HG03060 (cell line): ENCODE results near the gene SH3RF3.
"Not testable (repeated sequence)": the region's sequence is repeated elsewhere in the genome, so short reads cannot be mapped to it uniquely, and the experiment has no call there.

Experiments used
- ATAC-seq: cut with Tn5 transposase; IDR thresholded peaks from one replicate; pipeline ENCODE4 v1.9.1; 2021; ENCODE audit warnings: low read depth, moderate number of reproducible peaks; ENCODE audit not compliant: unreplicated experiment

The SH3RF3 gene

DNA sequence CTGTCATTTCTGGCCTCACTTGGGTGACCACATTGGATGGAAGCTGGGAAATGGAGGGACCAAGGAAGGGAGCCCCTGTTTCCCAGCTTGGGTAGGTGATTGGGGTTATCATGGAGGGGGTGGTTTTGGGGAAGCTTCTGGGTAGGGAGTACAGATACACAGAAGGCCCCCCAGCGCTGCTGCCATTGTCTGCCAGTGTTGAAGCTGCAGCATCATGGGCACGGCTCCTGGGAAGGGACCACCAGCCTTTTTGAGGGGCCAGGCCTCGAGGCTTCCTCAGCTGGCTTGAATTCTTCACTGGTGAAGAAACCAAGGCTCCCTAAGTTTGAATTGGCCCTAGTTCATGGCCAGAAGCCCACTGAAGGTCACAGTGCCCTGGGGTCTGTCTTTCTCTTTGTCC, 25.2 kb downstream of the SH3RF3 start:
- ATAC-seq, result no peak

DNA sequence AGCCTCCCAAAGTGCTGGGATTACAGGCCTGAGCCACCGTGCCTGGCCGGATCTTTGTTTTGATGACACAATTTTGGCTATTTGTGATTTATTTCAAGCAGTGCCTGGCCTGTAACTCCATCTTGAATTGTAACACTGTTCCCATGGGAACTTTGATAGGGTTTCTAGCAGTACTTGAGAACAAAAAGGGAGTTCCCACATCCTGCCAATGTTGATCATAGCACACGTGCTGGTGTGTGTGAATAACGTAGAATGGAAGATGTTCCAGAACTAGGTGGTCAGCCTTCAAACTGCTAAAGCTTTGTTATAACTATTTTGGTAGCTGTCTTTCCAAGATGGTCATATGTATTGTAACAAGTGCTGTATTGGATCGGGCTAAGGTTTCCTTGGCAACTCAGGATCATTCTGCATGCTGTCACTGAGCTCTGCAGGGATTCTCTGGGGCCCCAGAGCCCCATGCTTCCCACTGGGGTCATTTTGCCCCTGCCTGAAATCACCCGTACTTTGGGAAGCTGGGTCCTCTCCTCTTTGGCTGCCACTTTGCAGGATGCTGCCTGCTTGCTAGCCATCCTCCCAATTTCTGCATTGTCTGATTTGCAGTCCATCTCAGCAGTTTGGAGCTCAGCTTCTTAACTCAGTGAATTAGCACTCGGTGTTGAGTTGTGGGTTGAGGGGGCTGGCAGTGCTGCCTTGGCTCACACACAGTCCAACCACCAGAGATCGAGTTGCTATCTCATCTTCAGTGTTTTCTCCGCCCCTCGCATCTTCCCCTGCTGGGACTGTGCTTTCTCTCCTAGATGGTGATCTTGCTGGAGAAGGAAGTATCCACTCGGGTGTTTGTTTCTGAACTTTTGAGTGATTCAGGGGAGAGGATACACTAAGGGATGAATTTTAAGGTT, 26.8 kb downstream of the SH3RF3 start:
- ATAC-seq, result no peak

DNA sequence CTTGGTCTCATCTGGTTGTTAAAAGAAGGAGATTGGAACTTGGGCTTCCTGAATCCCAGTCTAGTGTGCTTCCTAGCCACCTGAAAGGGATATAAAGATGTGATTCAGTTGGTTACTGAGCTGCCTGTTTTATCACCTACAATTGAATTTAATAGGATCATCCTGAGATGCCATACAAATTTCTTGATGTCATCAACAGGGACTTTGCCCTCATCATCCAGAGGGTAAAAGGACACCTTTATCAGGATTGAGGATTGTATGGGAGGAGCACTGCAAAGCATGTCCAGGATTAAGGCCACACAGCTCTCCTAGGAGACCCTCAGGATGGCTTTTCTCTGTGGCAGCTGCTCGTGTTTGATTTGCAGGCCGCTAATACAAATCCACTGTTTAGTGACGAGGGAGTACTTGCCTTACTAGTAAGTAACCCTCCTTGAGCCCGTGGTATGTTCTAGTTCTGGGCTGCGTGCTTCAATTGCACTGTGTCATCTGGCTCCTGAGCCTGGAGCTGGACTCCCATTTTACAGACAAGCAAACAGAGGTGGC, 28.6 kb downstream of the SH3RF3 start:
- no peak for ATAC-seq

DNA sequence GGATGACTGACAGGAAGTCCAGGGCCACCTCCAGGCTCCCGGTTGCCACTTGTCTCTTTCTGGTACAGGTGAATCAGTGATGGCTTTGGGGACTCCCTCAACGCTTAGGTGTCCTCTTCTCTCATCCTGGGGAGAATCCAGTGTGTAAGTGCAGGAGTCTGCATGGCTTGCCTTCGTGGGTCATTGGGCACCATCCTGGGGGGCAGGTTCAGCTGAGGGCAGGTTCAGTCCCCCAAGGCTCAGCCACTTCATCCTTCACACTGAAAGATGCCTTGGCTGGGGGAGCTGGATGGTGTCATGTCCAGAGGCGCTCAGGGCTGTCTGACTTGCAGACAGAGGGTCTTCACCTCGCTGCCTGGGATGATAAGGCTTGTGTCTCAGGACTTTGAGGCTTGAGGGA, 29.2 kb downstream of the SH3RF3 start:
- no peak for ATAC-seq

DNA sequence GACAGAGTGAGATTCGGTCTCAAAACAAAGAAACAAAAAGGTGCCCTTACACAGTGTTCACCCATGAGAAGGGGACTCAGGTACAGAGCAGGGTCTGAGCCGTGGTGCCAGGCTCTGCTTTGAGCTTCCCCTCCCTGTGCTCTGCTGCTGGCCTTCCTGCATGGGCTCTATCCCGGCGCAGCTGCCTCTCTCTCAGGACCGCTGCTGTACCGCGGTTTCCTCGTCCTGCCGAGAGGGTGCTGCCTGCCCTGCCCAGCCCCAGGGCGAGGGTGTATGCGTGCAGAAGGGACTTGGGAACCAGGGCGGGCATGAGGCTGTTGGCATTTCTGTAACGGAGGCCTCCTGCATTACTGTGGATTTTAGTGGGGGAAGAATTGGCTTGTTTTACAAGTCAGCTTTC, 30.1 kb downstream of the SH3RF3 start:
- no peak for ATAC-seq

DNA sequence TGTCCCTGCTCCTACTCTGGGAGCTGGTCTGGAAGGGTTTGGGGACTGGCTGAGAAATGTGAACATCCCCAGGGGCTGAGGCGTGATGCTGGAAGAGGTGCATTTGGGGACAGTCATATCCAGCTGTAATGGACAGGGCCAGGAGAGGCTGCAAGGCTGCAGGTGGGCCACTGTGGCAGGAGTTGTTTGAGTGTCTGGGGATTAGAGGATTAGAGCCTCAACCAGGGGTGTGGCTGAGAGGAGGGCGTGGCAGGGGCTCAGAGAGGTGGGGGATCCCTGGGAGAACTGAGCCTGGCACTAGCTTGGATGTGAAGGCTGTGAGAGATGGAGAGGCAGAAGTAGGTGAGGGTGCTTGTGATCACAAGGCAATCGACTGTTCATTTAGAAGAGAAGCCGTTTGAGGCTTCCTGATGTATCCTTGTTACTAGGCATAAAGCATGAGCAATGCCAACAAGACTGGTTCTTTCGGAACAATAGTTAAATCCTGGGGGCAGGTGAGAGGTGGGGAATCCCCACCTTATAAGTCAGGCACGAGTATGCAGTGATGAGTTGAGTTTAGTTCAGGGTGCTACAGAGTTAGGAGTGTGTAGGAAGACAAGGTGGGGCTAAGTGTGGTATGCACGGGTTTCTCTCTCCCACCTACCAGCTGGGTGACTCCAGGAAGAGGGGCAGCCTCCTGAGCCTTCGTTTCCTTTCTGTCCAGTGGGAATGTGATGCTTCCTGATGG, 31.9 kb downstream of the SH3RF3 start:
- no peak for ATAC-seq

DNA sequence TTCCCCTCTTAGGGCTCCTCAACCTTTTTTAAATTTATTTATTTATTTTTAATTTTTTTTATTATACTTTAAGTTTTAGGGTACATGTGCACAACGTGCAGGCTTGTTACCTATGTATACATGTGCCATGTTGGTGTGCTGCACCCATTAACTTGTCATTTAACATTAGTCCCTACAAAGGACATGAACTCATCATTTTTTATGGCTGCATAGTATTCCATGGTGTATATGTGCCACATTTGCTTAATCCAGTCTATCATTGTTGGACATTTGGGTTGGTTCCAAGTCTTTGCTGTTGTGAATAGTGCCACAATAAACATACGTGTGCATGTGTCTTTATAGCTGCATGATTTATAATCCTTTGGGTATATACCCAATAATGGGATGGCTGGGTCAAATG, 33.4 kb downstream of the SH3RF3 start:
- not testable (repeated sequence) for ATAC-seq

DNA sequence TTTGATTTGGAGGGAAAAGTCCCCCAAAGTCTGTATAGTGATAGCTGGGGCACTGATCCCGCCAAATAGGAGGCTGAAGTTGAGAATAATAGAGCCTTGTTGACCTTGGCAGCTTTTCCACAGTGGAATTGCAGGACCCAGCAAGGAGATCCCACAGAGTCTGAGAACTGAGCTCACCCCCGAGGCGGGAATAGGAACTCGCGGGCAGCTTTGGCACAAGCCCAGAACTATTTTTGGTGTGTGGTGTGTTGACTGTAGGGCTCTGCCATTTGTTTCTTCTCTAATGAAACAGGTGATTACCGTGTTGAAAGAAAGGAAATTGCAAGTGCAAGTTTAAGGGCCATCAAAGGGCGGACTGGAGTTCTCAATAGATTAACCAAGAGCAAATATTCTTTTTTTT, 34.0 kb downstream of the SH3RF3 start:
- no peak for ATAC-seq

DNA sequence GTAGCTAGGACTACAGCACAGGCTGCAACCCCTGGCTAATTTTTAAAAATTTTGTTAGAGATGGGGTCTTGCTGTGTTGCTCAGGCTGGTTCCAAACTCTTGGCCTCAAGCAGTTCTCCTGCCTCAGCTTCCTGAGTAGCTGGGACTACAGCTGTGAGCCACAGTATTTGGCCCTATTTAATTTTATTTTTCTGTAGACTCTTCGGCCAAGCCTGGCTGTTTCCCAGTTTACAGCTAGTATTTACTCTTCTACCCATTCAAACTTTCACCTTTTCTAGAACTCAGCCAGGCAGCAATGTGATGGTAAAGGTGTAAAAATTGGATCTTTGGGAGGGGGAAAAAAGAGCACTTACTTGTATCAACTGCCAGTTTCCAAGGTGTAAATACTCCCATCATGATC, 35.3 kb downstream of the SH3RF3 start:
- ATAC-seq, result no peak

DNA sequence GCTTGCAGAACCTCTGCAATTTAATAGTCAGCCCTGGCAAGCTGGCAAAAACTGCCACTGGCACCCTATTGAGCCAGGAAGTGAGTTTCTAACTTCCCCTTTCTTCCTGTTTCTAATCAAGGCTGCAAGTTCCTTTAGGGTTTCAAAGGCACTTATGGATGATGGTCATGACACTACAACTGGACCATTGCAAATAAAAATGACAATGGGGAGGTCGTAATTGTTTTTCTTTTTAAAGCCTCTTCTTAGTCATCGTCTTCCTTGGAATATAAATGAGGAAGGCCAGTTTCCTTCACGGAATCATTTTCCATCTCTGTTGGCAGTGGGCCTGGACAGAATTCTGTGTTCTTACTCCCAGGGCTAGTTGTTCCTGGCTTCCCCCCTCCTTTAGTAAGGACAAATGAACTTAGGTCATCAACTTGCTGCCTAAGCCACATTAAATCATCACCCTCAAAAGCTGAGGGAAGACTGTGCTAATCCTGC, 35.8 kb downstream of the SH3RF3 start:
- ATAC-seq, result no peak

DNA sequence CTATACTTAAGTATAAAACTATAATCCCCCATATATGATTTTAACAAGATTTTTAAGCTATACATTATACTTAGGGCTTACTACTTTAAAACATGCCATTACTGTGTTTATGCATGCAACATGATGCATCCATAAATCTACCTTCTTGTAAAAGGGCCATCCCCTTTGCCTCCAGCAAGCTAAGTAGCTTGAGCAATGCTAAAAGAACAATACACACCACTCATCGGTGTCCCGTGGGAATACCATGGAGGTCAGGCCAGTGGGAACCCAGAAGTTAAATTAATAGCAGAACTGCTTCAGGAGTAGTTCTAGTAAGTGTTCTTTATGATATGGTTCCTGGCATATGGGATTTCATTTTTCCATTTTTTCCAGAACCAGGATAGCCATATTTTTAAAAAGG, 37.8 kb downstream of the SH3RF3 start:
- ATAC-seq, result no peak

DNA sequence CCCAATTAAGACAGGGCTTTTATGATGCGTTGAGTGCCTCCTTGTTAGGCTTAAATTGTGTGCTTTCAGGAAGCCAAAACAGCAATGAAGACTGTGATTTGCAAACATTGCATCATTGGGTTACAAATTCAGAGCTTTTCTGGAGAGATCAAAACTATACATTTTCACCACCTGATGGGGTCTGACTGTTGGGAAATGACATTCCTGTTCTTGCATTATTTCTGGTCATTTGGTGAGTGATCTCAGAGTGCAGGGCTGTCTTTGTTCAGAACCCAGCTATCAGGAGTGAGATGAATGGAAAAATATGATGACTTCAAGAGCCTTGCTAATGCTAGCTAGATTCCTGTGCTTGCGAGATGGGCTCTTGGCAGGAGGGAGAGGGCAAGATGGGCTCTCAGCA, 39.1 kb downstream of the SH3RF3 start:
- ATAC-seq, result no peak

DNA sequence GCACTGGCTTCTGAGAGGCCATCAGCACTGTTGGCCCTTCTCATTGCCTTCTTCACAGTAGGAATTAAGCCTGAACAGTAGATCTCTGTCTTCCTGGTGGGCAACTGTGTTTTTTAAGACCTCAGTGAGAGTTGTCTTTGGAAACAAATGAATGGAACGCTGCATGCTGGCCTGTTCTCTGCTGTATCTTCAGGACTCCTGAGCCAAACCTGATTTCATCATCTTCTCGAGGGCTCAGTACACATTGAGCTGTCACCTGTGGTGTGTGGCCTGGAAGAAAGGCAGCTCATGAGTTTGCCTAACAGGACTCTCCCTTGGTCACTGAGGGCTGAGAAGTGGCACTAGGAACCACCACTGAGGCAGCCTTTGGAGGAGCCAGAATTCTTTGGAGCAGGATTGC, 39.7 kb downstream of the SH3RF3 start:
- no peak for ATAC-seq

DNA sequence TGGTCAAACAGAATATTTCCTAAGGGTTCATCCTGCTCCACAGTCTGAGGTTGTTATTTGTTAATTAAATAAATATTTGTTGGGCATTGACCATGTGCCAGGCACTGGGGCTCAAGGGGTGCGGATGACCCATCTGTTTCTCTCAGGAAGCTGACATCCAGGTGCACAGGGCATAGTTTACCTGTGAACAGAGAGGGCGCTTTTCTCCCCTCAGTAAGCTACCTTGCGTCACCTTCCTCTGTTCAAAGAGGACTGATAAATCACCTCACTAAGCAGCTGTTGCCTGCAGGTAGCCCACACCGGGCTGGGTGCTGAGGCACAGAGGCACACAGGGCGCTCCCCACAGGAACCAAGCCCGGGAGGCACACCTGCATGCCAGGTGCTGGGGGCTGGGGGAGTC, 41.6 kb downstream of the SH3RF3 start:
- ATAC-seq, result no peak

DNA sequence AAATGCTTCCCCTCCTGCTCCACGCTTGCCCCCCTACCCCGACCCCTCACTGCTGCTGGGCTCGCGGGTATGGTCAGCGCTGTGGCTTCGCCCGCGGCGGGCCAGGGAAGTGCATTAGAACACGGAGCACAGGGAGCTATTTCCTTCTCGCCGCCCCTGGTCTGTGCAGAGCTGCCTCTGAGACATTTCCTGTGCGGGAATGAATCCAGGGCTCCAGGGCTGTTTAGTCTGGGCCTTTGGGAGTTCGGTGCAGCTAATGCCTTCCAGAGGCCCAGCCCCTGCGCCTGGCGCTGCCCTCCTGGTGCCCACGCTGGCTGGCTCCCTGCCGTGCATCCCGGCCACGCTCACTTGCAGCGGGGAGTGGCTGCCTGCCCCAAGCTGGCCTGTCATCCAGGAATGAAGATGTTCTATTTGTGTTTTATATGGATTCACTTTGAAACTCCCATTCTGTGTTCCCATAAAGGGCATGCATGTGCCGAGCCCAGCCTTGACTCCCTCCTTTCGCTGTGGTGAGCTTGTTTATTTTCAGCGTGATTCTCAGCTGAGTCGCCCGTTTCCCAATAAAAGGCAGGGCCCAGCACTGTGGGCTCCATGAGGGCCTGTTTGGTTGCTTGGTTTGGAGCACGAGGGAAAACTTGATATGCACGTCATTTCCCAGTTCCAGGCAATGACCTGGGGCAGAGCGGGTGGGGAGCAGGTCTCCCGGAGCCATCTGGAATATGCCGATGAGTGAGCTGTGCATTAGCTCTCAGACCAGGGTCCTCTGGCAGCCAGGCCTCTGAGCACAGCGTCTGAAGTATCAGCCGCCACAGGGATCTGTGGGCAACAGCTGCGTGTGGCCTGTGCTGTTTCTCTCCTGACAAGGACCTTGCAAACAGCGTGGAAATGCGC, 42.7 kb downstream of the SH3RF3 start:
- ATAC-seq, result no peak

DNA sequence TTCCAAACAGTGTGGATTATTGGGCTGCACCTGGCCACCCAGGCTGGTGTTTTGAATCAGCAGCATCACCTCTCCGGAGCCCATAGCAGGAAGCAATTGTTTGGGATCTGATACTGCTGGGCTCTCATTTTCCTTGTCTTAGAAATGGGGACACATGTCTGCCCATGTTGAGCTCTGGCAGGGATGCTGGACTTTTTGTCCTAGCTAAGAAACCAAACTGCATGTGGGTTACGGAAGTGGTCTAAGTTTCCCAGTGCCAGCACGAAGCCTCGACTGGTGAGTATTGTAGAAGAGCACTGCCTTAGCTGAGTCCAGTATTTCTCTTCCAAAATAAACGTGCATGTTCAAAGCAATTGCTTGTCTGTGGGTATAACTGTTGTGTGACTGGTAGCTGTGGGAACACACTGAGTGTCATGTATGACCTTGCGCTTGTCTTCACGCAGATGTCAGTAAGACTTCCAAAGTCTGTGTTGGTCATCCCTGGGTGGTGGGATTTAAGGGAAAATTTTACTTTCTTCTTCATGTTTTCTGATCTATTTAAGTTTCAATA, 43.6 kb downstream of the SH3RF3 start:
- ATAC-seq, result no peak

DNA sequence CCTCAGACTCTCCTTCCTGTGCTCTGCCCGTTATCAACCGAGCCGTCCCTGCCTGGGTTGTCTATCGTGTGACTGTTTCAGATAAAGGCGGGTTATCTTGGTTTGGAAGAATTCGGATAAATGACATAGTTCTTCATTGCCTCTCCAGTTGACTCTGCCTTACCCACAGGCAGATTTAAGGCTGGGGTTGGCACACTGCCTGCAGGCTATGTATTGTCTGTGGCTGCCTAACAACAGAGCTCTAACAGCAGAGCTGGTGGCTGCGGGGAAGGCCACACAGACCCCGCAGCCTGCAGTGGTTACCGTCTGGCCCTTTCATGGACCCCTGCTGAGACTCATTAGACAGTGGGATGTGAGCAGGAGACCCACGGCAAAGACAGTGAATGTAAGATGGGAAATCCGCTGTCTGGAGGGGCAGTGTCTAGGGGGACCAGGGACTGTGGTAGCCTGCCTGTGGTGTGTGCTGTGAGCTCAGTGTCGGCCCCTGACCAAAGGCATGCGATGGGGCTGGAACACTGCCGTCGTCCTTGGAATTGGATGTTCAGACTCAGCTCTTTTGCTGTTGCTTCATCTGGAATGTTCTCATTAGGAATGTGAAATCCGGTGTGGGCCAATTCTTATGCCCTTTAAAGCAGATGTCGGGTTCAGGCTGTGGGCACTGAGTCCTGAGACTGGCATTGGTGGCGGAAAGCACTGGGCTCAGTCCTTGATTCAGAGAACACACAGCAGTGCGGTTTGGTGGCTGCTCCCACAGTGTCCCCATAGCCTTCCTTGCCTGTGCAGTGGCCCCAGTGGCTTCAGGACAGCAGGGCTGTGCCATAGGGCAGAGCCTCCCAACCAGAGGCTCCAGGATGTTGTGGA, 44.5 kb downstream of the SH3RF3 start:
- no peak for ATAC-seq

DNA sequence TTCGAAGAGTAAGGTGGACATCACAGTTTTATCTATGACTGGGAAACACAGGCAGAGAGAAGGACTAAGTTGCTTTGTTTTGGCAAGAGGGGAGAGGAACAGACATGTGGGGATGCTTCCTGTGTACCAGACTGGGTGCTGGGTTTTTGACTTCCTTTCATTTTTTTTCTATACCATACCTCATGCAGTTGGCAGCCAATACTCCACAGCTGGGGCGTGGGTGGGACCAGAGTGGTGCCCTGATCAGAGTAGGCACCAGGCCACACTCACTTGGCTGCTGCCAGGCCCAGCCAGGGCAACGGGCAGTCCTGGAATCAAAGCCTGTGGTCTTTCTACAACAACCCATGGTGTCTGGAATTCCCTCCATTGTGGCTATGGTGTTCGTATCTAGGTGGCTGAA, 45.2 kb downstream of the SH3RF3 start:
- ATAC-seq, result no peak

DNA sequence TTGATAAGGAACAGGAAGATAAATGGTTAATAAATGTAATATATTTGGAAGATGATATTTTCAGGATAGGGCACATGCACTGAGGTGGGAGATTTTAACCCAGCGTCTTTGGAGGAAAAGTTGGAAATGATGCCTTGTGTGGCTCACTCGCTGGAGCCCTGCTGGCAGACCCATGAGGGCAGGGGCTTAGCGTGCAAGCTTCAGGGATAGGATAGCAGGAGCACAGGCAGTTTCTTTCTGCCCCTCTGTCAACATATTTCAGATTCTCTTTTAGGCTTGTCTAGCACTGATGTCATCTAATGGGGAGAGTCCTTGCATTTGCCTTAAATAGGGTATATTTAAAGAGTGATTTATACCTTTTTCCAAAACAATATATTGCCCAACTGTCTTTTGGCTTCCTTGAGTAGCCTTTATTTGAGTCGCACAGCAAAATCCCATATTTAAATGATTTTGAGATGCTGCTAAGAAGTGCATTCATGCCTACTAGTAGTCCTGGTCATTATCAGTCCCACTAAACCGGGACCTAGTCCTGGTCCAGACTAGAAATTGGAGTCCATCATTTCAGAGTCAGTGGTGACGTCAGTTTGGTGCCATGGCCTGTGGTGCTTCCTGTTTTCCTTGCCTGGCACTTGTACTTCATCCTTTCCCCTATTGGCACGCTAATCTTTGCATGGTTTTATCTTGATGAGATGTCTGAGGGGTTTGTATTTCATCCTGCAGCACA, 45.8 kb downstream of the SH3RF3 start:
- ATAC-seq, result no peak
